ENCODE data around the gene COL13A1. TPM values are rescaled to one million over a fixed set of nuclear protein-coding genes. Genes with fewer than 3 reads are reported as not detected.

Gene COL13A1
- total RNA-seq, 1 experiment from 2014 or later: 5.9 TPM

GRCh38 chr10:69892406-69892805 lies 90.7 kb downstream of the COL13A1 start:
- Histone ChIP-seq H3K79me2 (ENCODE audit: insufficient read depth, low read length) (no peaks in the 10 kb centered on the region), H3K4me3 (replicated peaks in 1 of 2; ENCODE audit: low read depth in 1 of 2, low read length in 2 of 2) (no peak overlapping the region), H3K4me1 (ENCODE audit: control insufficient read depth in 1 of 2, insufficient read depth in 2 of 2, low read length in 2 of 2) (peaks cover 0 to 8% of the 10 kb centered on the region in 2 experiments; a peak in 2 of 4 replicates), H3K9me2 (ENCODE audit: insufficient read depth) (no peaks in the 10 kb centered on the region), H3K27ac (ENCODE audit: low read depth, low read length) (no peak overlapping the region), H3K36me3 (ENCODE audit: control insufficient read depth in 1 of 2, insufficient read depth in 2 of 2, low read length in 2 of 2) (no peaks in the 10 kb centered on the region), H3K27me3 (ENCODE audit: insufficient read depth, low read length) (no peaks in the 10 kb centered on the region), H3K9me3 (ENCODE audit: control insufficient read depth in 1 of 2, insufficient read depth in 1 of 2, low read depth in 1 of 2, low read length in 2 of 2) (no peaks in the 10 kb centered on the region), H4K20me1 (ENCODE audit: insufficient read depth) (no peaks in the 10 kb centered on the region), H3K4me2 (ENCODE audit: low read length) (no peak overlapping the region), H2AFZ (ENCODE audit: low read depth, low read length, poor library complexity, severe bottlenecking) (no peak overlapping the region), H3K9ac (ENCODE audit: low read length) (no peak overlapping the region)
- no peak for DNase-seq (ENCODE audit: low read depth, low spot score)
- POLR2A ChIA-PET: no interaction called here
- no peak for TF ChIP-seq SIN3A (IDR thresholded peaks at IDR 0.05; ENCODE audit: low read depth)
- TF ChIP-seq ZBTB33 (IDR thresholded peaks at IDR 0.05; ENCODE audit: extremely low read depth, insufficient replicate concordance, low read length): no peak
- no peak for TF ChIP-seq MAX (IDR thresholded peaks at IDR 0.05)
- TF ChIP-seq FOSL1 (IDR thresholded peaks at IDR 0.05; ENCODE audit: low read depth): no peak
- no peak for TF ChIP-seq SP1 (IDR thresholded peaks at IDR 0.05; ENCODE audit: low read depth)
- no peak for TF ChIP-seq POLR2A (IDR thresholded peaks at IDR 0.05; ENCODE audit: borderline replicate concordance, extremely low read depth, insufficient read depth, insufficient read length)
- no peak for TF ChIP-seq RAD21 (IDR thresholded peaks at IDR 0.05; ENCODE audit: low read depth)
- no peak for TF ChIP-seq CBX3 (IDR thresholded peaks at IDR 0.05; ENCODE audit: low read depth)
- no peak for TF ChIP-seq EGR1 (IDR thresholded peaks at IDR 0.05; ENCODE audit: low read depth)
- TF ChIP-seq ZNF274 (IDR thresholded peaks at IDR 0.05; ENCODE audit: low read depth, low read length): no peak
- no peak for TF ChIP-seq REST (IDR thresholded peaks at IDR 0.05; ENCODE audit: low read depth)
- TF ChIP-seq EZH2phosphoT487 (IDR thresholded peaks at IDR 0.05; ENCODE audit: borderline replicate concordance): no peak
- no peak for TF ChIP-seq SRF (IDR thresholded peaks at IDR 0.05; ENCODE audit: low read depth)
- no peak for TF ChIP-seq CTCF (IDR thresholded peaks at IDR 0.05 in 2 of 3, conservative IDR thresholded peaks at IDR 0.05 in 1 of 3; ENCODE audit: borderline replicate concordance in 1 of 3, insufficient read depth in 1 of 3, low read depth in 2 of 3, low read length in 2 of 3)
- TF ChIP-seq EZH2 (IDR thresholded peaks at IDR 0.05): no peak
- TF ChIP-seq POLR2AphosphoS5 (IDR thresholded peaks at IDR 0.05; ENCODE audit: low read depth, low read length): no peak
- no peak for TF ChIP-seq JUND (IDR thresholded peaks at IDR 0.05)
- TF ChIP-seq ATF3 (IDR thresholded peaks at IDR 0.05): no peak
- no peak for TF ChIP-seq ELF1 (IDR thresholded peaks at IDR 0.05; ENCODE audit: borderline replicate concordance, low read depth)
- TF ChIP-seq TCF7L2 (IDR thresholded peaks at IDR 0.05; ENCODE audit: borderline replicate concordance, extremely low read depth, insufficient read depth, insufficient read length): no peak
- intact Hi-C loops (cut with micrococcal nuclease): no loop called here
- BruUV-seq (replicated peaks): no TSS peak
- CTCF ChIA-PET: no interaction called here
- RAD21 ChIA-PET (ENCODE audit: low non-redundant PET in 1 of 2, low total read pairs in 2 of 2, uncharacterized antibody in 2 of 2, unreplicated experiment in 2 of 2): no interaction called here
- no peak for ATAC-seq
